GM21526 (cell line): Measurements from ENCODE around the gene CLIC3.
"Not testable (repeated sequence)": the region's sequence is repeated elsewhere in the genome, so short reads cannot be mapped to it uniquely, and the experiment has no call there.

Experiments
- ATAC-seq: cut with Tn5 transposase; IDR thresholded peaks from one replicate; pipeline ENCODE4 v1.9.1; 2021; ENCODE audit warnings: moderate library complexity; ENCODE audit not compliant: unreplicated experiment, low FRiP score

The CLIC3 gene

DNA sequence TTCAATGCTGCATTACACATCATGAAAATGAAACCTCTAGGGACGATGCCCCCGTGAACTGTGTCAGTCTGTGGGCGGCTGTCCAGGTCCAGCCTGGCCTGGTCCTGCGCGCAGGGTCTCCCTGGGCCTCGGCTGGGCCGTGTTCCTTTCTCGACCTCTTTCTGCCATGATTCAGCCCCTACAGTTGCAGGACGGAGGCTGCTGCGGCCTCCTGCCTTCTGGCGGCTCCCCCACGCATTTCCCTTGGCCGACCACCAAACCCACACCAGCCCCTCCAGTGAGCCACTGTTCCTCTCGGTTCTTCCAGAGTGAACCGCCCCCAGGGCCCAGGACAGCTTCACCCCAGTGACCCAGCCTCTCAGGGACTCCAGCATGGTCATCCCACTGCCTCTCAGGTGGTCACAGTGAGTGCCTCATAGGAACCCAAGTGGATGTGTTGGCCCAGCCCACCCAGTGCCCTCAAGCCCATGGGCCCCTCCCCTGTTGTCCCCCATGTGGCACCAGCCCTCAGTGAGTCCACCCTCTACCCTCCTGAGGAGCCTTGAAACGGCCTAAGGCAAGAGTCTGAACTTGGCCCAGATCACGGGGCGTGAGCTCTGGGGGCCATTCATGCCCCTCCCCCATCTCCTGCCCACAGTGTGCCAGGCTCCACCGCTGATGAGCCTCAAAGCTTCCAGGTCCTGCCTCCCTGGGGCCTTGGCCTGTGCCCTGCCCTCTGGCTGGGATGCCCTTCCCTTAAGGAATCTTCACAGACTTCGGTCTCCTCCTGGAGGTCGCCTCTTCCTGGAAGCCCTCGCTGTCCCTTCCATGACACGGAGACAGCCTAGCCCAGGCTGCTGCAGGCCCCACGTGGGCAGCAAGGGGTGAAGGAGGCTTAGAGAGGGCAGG is 10.0 kb upstream of the CLIC3 start:
- ATAC-seq, result no peak

DNA sequence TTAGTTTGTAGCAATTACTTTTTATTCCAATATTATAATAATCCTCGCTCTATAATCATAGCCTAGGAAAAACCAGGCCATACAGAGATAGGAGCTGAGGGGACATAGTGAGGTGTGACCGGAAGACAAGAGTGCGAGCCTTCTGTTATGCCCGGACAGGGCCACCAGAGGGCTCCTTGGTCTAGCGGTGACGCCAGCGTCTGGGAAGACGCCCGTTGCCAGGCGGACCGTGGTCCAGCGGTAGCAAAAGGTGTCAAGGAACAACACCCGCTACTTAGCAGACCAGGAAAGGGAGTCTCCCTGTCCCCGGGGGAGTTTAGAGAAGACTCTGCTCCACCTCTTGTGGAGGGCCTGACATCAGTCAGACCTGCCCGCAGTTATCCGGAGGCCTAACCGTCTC is 7.9 kb upstream of the CLIC3 start:
- not testable (repeated sequence) for ATAC-seq

DNA sequence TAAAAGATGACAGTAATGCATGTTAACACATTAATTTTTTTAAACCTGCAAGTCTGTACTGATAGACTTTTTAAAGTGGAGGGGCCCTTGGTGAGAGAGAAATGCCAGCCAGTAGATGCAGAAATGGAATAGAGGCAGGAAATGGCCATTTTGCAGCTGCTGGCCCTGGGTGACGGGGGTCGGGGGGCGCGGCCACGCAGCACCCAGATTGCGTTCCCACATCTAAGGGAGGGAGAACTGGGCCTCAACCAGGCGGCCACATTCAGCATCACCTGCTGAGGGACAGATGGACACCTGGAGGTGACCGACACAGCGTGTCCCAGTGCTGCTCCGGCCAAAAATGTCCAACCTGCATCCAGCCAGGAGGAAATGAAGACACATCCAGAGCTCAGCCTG is 6.3 kb upstream of the CLIC3 start:
- ATAC-seq, result no peak

DNA sequence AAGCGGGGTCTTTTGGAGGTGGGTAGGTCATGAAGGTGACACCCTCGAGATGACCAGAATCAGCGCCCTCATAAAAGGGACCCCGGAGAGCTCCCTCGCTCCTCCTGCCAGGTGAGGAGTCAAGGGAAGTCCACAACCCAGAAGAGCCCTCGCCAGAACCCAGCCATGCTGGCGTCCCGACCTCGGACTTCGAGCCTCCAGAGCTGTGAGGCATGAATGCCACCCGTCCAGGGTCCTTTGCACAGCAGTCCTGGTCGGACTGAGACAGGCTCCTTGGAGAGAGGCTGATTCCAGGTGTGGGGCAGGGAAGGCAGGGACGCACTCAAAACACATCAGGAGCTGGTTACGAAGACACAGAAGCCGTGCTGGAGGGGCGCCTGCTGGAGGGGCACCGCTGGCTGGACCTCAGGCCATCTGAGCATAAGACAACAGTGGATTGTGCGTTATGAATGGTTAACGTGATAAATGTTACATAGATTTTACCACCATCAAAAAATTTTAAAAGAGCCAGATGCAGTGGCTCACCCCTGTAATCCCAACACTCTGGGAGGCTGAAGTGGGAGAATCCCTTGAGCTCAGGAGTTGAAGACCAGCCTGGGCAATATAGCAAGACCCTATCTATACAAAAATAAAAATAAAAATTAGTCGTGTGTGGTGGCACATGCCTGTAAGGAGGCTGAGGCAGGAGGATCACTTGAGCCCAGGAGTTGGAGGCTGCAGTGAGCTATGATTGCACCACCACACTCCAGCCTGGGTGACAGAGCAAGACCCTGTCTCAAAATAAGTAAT is 5.7 kb upstream of the CLIC3 start:
- no peak for ATAC-seq

- ATAC-seq, result no peak
Observed at GRCh38 chr9:137000177-137000930, 4.0 kb upstream of the CLIC3 start.

GRCh38 chr9:136997830-136998234 is 1.5 kb upstream of the CLIC3 start:
- no peak for ATAC-seq

GRCh38 chr9:136997371-136997770 is 1.0 kb upstream of the CLIC3 start:
- no peak for ATAC-seq

GRCh38 chr9:136995772-136996311 is 526 bp downstream of the CLIC3 start:
- no peak for ATAC-seq

GRCh38 chr9:136995362-136995761 is 1.0 kb downstream of the CLIC3 start:
- no peak for ATAC-seq

- ATAC-seq, result no peak
Observed at GRCh38 chr9:136994888-136995230, 1.5 kb downstream of the CLIC3 start.

DNA sequence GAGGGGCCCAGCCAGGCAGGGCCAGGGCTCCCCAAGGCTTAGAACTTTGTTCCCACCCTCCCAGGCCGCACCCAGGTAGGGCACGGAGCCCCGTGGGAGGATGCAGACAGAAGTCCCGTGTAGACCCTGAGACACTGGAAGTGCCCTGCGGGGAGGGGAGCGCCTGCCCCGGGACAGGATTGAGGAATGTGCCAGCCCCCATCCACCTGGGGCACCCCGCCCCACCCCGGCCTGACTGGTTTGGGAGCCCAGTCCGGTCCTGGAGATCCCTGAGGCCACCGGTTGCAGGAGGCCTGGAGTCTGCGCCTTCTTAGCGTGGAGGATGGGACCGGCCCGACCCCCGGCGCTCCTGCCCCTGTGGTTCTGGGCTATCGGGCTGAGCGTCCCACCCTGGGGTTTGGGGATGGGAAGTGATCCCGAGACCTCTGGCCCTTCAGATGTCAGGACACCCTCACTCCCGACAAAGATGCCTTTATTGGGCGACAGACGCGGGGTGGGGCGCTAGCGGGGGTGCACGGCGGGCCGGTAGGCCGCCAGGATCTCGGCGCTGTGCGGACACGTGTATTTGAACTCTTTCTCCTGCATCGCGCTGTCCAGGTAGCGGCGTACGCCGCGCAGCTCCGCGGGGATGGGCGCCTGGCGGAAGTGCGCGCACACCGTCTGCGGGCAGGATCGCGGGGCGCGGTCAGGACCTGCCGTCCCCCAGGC is 2.0 kb downstream of the CLIC3 start:
- ATAC-seq, result no peak

DNA sequence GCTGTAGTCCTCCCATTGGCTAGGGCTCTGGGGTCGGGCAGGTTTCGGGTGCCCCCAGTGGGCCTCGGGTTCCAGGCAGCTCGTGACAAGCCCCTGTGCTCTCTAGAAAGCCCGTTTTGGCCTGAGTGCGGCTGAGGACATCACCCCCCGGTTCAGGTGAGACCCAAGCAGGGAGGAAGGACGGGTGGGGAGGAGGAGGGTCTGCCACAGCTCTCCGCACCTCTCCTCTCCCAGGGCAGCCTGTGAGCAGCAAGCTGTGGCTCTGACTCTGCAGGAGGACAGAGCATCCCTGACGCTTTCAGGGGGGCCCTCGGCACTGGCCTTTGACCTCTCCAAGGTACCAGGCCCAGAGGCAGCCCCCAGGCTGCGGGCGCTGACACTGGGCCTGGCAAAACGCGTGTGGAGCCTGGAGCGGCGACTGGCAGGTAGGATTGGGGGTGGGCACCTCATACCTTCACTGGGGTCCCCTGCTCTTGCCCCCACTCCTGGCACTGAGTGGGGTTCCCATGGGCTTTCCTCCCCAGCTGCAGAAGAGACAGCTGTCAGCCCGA is 3.5 kb downstream of the CLIC3 start:
- no peak for ATAC-seq

GRCh38 chr9:136991993-136992818 is 4.2 kb downstream of the CLIC3 start, which contains the start of gene PAXX:
Gene PAXX (plus strand): TSS chr9:136992422. CDS start chr9:136992444, 22 bp downstream.
- ATAC-seq, result peak; percentile 73

GRCh38 chr9:136990242-136990911 is 6.0 kb downstream of the CLIC3 start:
- ATAC-seq, result no peak

DNA sequence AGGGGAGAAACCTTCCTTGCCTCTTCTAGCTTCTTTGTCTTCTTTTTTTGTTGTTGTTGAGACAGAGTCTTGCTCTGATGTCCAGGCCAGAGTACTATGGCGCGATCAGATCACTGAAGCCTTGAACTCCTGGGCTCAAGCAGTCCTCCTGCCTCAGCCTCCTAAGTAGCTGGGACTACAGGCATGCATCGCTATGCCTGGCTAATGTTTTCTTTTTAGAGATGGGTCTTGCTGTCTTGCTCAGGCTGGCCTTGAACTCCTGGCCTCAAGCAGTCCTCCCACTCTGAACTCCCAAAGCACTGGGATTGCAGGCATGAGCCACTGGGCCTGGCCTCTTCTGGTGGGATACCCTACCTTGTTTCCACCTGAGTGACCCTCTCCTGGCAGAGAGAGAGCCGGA is 7.5 kb downstream of the CLIC3 start:
- no peak for ATAC-seq

GRCh38 chr9:136985853-136986252 is 10.5 kb downstream of the CLIC3 start:
- ATAC-seq, result no peak

GRCh38 chr9:136985027-136985602 is 11.3 kb downstream of the CLIC3 start:
- no peak for ATAC-seq

DNA sequence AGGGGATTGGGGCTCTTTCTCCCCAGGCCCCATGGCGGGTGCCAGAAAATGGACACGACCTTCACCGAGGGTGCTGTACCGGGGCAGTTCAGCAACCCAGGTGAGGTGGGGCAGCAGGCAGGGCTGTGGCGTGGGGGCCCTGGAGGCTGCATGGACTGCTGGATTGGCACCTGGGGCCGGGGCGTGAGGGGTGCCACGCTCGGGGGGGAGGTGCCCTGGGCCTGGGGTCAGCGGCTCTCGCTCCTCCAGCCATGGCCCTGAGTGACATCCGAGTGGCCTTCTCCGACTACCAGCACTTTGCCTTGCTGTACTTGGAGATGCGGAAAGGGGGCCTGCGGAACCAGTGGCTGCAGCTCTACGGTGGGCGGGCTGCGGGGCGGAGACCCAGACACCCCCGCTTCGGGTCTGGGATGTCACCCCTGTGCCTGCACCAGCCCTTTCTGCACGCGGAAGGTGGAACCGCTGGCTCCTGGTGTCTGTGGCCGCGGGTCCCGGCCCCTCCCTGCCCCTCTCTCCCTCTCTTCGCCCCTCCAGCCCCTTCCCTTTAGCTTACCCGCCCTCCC is 11.8 kb downstream of the CLIC3 start:
- ATAC-seq, result no peak
